Immature natural killer cell (primary cell): ENCODE data around the gene NFE2. TPM values are rescaled to one million over a fixed set of nuclear protein-coding genes. Genes with fewer than 3 reads are reported as not detected.

Source experiments
- DNase-seq, 3 donors: peaks; one replicate each; pipeline ENCODE4 v3.0.0; 2022; ENCODE audit warnings: mixed read lengths in 1 of 3
- H3K27ac Mint-ChIP-seq, 6 donors: one replicate each; pipeline ENCODE4 v1.8.0; 2020; ENCODE audit warnings: mixed read lengths in 6 of 6, mild to moderate bottlenecking in 5 of 6, inconsistent platforms in 4 of 6, moderate library complexity in 3 of 6
- H3K27me3 Mint-ChIP-seq, 3 donors: one replicate each; pipeline ENCODE4 v1.8.0; 2020 to 2021; ENCODE audit warnings: low read depth in 3 of 3, mild to moderate bottlenecking in 3 of 3, mixed read lengths in 3 of 3, moderate library complexity in 3 of 3, inconsistent platforms in 1 of 3
- H3K36me3 Mint-ChIP-seq, 3 donors: one replicate each; pipeline ENCODE4 v1.8.0; 2020; ENCODE audit warnings: mixed read lengths in 3 of 3, inconsistent platforms in 2 of 3, mild to moderate bottlenecking in 2 of 3
- H3K4me1 Mint-ChIP-seq, 2 donors: one replicate each; pipeline ENCODE4 v1.8.0; 2020; ENCODE audit warnings: inconsistent platforms in 2 of 2, mild to moderate bottlenecking in 2 of 2, mixed read lengths in 2 of 2, moderate library complexity in 1 of 2
- H3K4me3 Mint-ChIP-seq, 5 donors: one replicate each; pipeline ENCODE4 v1.8.0; 2020; ENCODE audit warnings: mild to moderate bottlenecking in 5 of 5, mixed read lengths in 5 of 5, inconsistent platforms in 3 of 5, moderate library complexity in 3 of 5
- H3K9me3 Mint-ChIP-seq, 6 donors: one replicate each; pipeline ENCODE4 v1.8.0; 2020; ENCODE audit warnings: mild to moderate bottlenecking in 6 of 6, mixed read lengths in 6 of 6, inconsistent platforms in 4 of 6, moderate library complexity in 3 of 6
- polyA plus RNA-seq, 3 donors: library from polyadenylated mRNA; unstranded; fragments of 300-500 nt; fragmentation: Illumina TruSeq; gene quantifications; one replicate each; pipeline ENCODE4 v1.2.3, GENCODE V29; 2021

NFE2 gene
- polyA plus RNA-seq, 3 donors from 2014 or later: 1.6 to 3.6 (median 2.0) TPM

- no peaks in the 10 kb centered on the region for H3K9me3 Mint-ChIP-seq
- H3K27ac Mint-ChIP-seq: no peak overlapping the region
- no peak for DNase-seq
- no peaks in the 10 kb centered on the region for H3K27me3 Mint-ChIP-seq
- no peaks in the 10 kb centered on the region for H3K36me3 Mint-ChIP-seq
- no peak overlapping the region for H3K4me3 Mint-ChIP-seq
- H3K4me1 Mint-ChIP-seq: no peaks in the 10 kb centered on the region
Observed at GRCh38 chr12:54266852-54267251, 34.0 kb downstream of the NFE2 start.

- Mint-ChIP-seq H3K36me3 (no peaks in the 10 kb centered on the region), H3K27me3 (no peaks in the 10 kb centered on the region), H3K4me3 (no peak overlapping the region), H3K4me1 (no peaks in the 10 kb centered on the region), H3K27ac (peak overlapping the region in 3 of 6 donors; percentile 7 to 51 (median 27)), H3K9me3 (no peaks in the 10 kb centered on the region)
- DNase-seq: no peak
Observed at GRCh38 chr12:54265364-54265812, 35.4 kb downstream of the NFE2 start.

- peaks cover 15 to 24% of the 10 kb centered on the region in 2 donors for H3K4me1 Mint-ChIP-seq
- no peaks in the 10 kb centered on the region for H3K27me3 Mint-ChIP-seq
- H3K27ac Mint-ChIP-seq: no peak overlapping the region
Observed at GRCh38 chr12:54262403-54262925, 38.4 kb downstream of the NFE2 start.

GRCh38 chr12:54261815-54262402, 38.9 kb downstream of the NFE2 start:
- no peaks in the 10 kb centered on the region for H3K9me3 Mint-ChIP-seq
- H3K27me3 Mint-ChIP-seq: no peaks in the 10 kb centered on the region
- no peak overlapping the region for H3K4me3 Mint-ChIP-seq
- peaks cover 0 to 3% (median 0%) of the 10 kb centered on the region in 3 donors for H3K36me3 Mint-ChIP-seq
- H3K27ac Mint-ChIP-seq: no peak overlapping the region
- peaks cover 15 to 24% of the 10 kb centered on the region in 2 donors for H3K4me1 Mint-ChIP-seq
- DNase-seq: no peak

More at GRCh38 chr12:54262403-54262925, 38.4 kb downstream of the NFE2 start:
- DNase-seq: no peak
- Mint-ChIP-seq H3K9me3 (no peaks in the 10 kb centered on the region), H3K4me3 (no peak overlapping the region), H3K36me3 (peaks cover 0 to 2% (median 0%) of the 10 kb centered on the region in 3 donors)

- H3K4me1 Mint-ChIP-seq: peaks cover 15 to 24% of the 10 kb centered on the region in 2 donors
- H3K9me3 Mint-ChIP-seq: no peaks in the 10 kb centered on the region
- peak; percentile 28 to 41 (median 38) for DNase-seq
- no peaks in the 10 kb centered on the region for H3K27me3 Mint-ChIP-seq
- H3K36me3 Mint-ChIP-seq: peaks cover 4 to 10% (median 7%) of the 10 kb centered on the region in 3 donors
- H3K27ac Mint-ChIP-seq: peak overlapping the region in 3 of 6 donors; percentile 58 to 77 (median 73)
- peak overlapping the region in 3 of 5 donors; percentile 30 to 43 (median 36) for H3K4me3 Mint-ChIP-seq
Observed at GRCh38 chr12:54259194-54260011, 41.4 kb downstream of the NFE2 start.

GRCh38 chr12:54258201-54258681, 42.6 kb downstream of the NFE2 start:
- no peak overlapping the region for H3K4me3 Mint-ChIP-seq
- DNase-seq: no peak
- H3K27ac Mint-ChIP-seq: peak overlapping the region in 2 of 6 donors; percentile 17 to 73
- peaks cover 15 to 24% of the 10 kb centered on the region in 2 donors for H3K4me1 Mint-ChIP-seq
- no peaks in the 10 kb centered on the region for H3K9me3 Mint-ChIP-seq
- no peaks in the 10 kb centered on the region for H3K27me3 Mint-ChIP-seq
- peaks cover 4 to 10% (median 7%) of the 10 kb centered on the region in 3 donors for H3K36me3 Mint-ChIP-seq

- H3K27ac Mint-ChIP-seq: peak overlapping the region in 2 of 6 donors; percentile 32 to 73
Observed at GRCh38 chr12:54257332-54257731, 43.5 kb downstream of the NFE2 start.

GRCh38 chr12:54253240-54253639, 47.6 kb downstream of the NFE2 start:
- peaks cover 12 to 25% (median 14%) of the 10 kb centered on the region in 3 donors for H3K36me3 Mint-ChIP-seq
- no peak overlapping the region for H3K4me3 Mint-ChIP-seq
- H3K9me3 Mint-ChIP-seq: no peaks in the 10 kb centered on the region
- DNase-seq: no peak
- H3K27me3 Mint-ChIP-seq: no peaks in the 10 kb centered on the region
- peaks cover 3 to 6% of the 10 kb centered on the region in 2 donors for H3K4me1 Mint-ChIP-seq
- H3K27ac Mint-ChIP-seq: no peak overlapping the region

More at GRCh38 chr12:54257332-54257731, 43.5 kb downstream of the NFE2 start:
- peaks cover 15 to 24% of the 10 kb centered on the region in 2 donors for H3K4me1 Mint-ChIP-seq
- no peak for DNase-seq
- no peaks in the 10 kb centered on the region for H3K9me3 Mint-ChIP-seq
- H3K27me3 Mint-ChIP-seq: no peaks in the 10 kb centered on the region
- no peak overlapping the region for H3K4me3 Mint-ChIP-seq
- peaks cover 4 to 10% (median 7%) of the 10 kb centered on the region in 3 donors for H3K36me3 Mint-ChIP-seq

GRCh38 chr12:54251667-54252284, 49.0 kb downstream of the NFE2 start:
- Mint-ChIP-seq H3K4me3 (no peak overlapping the region), H3K36me3 (peaks cover 14 to 27% (median 15%) of the 10 kb centered on the region in 3 donors), H3K27me3 (no peaks in the 10 kb centered on the region), H3K4me1 (peaks cover 0 to 1% of the 10 kb centered on the region in 2 donors), H3K9me3 (no peaks in the 10 kb centered on the region), H3K27ac (peak overlapping the region in 1 of 6 donors; percentile 46)
- peak; percentile 34 to 47 (median 45) for DNase-seq

GRCh38 chr12:54249489-54249888, 51.3 kb downstream of the NFE2 start:
- Mint-ChIP-seq H3K4me3 (no peak overlapping the region), H3K36me3 (peaks cover 11 to 29% (median 15%) of the 10 kb centered on the region in 3 donors), H3K27me3 (no peaks in the 10 kb centered on the region), H3K4me1 (peaks cover 0 to 1% of the 10 kb centered on the region in 2 donors), H3K27ac (no peak overlapping the region), H3K9me3 (no peaks in the 10 kb centered on the region)
- no peak for DNase-seq

- Mint-ChIP-seq H3K9me3 (no peaks in the 10 kb centered on the region), H3K36me3 (peaks cover 7 to 34% (median 20%) of the 10 kb centered on the region in 3 donors), H3K27ac (no peak overlapping the region), H3K4me3 (no peak overlapping the region), H3K4me1 (no peaks in the 10 kb centered on the region), H3K27me3 (no peaks in the 10 kb centered on the region)
- no peak for DNase-seq
Observed at GRCh38 chr12:54246011-54246641, 54.7 kb downstream of the NFE2 start.
